ENCODE measurements around the gene UCP2. TPM values are rescaled to one million over a fixed set of nuclear protein-coding genes. Genes with fewer than 3 reads are reported as not detected.

Gene UCP2, protein sequence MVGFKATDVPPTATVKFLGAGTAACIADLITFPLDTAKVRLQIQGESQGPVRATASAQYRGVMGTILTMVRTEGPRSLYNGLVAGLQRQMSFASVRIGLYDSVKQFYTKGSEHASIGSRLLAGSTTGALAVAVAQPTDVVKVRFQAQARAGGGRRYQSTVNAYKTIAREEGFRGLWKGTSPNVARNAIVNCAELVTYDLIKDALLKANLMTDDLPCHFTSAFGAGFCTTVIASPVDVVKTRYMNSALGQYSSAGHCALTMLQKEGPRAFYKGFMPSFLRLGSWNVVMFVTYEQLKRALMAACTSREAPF
- 10 to 100 TPM in 4 of 6 donors, 1 to 10 TPM in 2; 4.6 to 19.4 (median 12.7) TPM for total RNA-seq
- 10 to 100 TPM in 1 of 2 donors, 1 to 10 TPM in 1; 10.0 to 16.1 TPM for polyA plus RNA-seq

DNA sequence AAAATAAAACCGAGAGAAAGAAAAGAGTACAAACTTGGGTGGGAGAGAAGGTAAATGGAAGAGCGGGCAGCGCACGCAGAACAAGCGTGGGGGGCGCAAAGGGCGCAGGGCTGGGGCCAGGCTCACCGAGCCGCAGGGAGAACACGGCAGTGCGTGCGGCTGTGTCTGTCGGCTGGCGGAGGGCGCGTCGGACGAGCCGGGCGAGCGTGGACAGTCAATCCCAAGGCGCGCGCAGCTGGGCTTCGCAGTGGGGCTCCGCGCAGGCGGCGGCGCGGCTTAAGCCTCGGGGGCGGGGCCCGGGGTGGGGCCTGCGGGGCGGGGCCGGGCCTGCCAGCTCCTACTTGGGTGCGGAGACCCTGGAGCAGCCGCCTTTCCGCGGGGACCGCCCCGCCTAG is at the start of gene UCP2:
TSS of gene UCP2 (minus strand) at position 249 of the 395 bp plus-strand sequence. CDS start 4,465 bp downstream, outside the sequence.
- Histone ChIP-seq H3K36me3 (no peaks in the 10 kb centered on the region), H3K4me3 (peak within 1 kb of the TSS; percentile 43 to 57 (median 46)), H3K9me3 (no peaks in the 10 kb centered on the region), H3K27ac (peak within 1 kb of the TSS; percentile 64 to 86 (median 80)), H3K4me1 (peaks cover 0 to 25% (median 7%) of the 10 kb centered on the region in 3 donors), H3K27me3 (no peaks in the 10 kb centered on the region)
- peak; percentile 83 to 90 (median 84) for ATAC-seq
- DNase-seq, result peak; percentile 64 to 91 (median 84)
- TF ChIP-seq, protein P1, sequence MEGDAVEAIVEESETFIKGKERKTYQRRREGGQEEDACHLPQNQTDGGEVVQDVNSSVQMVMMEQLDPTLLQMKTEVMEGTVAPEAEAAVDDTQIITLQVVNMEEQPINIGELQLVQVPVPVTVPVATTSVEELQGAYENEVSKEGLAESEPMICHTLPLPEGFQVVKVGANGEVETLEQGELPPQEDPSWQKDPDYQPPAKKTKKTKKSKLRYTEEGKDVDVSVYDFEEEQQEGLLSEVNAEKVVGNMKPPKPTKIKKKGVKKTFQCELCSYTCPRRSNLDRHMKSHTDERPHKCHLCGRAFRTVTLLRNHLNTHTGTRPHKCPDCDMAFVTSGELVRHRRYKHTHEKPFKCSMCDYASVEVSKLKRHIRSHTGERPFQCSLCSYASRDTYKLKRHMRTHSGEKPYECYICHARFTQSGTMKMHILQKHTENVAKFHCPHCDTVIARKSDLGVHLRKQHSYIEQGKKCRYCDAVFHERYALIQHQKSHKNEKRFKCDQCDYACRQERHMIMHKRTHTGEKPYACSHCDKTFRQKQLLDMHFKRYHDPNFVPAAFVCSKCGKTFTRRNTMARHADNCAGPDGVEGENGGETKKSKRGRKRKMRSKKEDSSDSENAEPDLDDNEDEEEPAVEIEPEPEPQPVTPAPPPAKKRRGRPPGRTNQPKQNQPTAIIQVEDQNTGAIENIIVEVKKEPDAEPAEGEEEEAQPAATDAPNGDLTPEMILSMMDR (IDR thresholded peaks at IDR 0.05), result no peak
- WGBS, 2 donors, result 3 to 6% methylated on average over 30 to 43 of the region's 43 CpGs
- intact Hi-C loops (cut with DNase I), result no loop called here
- FAIRE-seq, result no peak

DNA sequence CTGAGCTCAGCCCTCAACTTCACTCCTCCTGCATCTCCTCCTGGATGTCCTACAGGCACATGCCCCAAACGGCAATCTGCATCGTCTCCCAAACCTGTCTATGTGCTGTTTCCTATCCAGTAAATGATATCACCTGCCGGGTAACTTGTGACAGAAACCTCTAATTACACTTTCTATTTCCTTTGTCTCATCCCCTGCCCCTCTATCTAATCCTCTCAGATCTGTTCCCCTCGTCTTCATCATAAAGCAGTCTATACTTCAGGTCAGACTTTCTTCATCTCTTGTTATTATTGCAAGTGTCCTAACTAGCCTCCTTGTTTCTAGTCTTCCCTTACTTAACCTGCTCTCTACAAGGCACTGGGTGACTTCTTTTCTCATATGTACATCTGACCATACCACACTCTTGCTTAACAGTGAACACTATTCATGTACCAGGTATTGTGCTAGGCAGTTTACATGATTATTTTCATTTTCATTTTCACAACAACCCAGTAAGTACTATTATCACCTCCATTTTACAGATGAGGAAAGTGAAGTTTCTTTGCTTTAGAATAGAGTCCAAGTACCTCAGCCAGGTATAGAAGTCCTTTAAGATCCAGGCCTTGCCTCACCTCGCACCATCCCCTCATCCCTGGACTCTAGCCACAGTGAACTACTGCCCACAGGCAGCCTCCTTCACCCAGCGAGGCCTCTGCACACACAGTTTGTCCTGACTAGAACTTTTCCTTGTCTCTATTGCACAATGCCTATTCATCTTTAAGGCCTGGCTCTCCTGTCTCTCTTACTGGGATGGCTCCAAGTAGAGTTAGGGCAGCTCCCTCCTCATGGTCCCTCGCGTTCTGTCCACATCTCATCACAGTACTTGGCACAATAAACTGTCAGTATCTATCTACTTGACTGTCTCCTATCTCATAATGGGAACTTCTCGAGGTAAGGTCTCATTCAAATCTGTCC is 48.4 kb upstream of the UCP2 start:
- no peaks in the 10 kb centered on the region for H3K4me1 ChIP-seq
- no peak overlapping the region for H3K27ac ChIP-seq
- no peak overlapping the region for H3K4me3 ChIP-seq
- no peaks in the 10 kb centered on the region for H3K27me3 ChIP-seq
- TF ChIP-seq, protein P1 (IDR thresholded peaks at IDR 0.05), result no peak
- no peak for ATAC-seq
- no peaks in the 10 kb centered on the region for H3K9me3 ChIP-seq
- peaks cover 0 to 3% (median 0%) of the 10 kb centered on the region in 3 donors for H3K36me3 ChIP-seq
- DNase-seq, result no peak
- intact Hi-C loops (cut with DNase I), result no loop called here
- FAIRE-seq, result no peak
- 85 to 93% methylated on average over 9 of the region's 9 CpGs for WGBS, 2 donors

DNA sequence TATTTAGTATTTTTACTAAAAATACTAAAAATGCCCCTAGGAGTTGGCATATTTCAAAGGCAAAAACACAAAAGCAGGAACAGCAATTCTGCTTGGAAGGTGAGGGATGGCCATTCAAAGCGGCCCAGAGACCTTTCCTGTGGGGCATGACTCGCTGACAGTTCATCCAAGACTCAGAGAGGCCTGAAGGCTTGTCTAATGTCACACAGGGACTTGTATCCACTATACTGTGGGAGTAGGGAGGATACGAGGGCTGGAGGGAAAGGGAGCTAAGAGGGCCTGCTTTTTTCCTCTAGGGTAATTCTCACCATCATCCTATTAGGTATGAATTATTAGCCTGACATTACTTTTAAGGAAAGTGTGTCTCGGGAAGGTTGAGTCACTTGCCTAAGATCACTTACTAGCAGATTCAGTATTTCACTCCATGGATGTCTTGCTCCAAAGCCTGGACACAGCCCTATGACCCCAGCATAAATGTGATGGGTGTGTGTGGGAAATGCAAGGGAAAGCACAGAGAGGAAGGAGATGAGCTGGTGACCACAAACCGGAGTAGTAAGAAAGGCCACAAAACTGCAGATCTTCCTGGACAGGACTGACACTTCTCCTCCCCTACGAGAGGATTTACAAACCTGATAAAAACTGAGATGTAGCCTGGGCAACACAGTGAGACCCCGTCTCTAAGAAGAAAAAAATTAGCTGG is 43.0 kb upstream of the UCP2 start:
- ATAC-seq (peak in 2 of 4 donors; percentile 36 to 43), FAIRE-seq (no peak)

DNA sequence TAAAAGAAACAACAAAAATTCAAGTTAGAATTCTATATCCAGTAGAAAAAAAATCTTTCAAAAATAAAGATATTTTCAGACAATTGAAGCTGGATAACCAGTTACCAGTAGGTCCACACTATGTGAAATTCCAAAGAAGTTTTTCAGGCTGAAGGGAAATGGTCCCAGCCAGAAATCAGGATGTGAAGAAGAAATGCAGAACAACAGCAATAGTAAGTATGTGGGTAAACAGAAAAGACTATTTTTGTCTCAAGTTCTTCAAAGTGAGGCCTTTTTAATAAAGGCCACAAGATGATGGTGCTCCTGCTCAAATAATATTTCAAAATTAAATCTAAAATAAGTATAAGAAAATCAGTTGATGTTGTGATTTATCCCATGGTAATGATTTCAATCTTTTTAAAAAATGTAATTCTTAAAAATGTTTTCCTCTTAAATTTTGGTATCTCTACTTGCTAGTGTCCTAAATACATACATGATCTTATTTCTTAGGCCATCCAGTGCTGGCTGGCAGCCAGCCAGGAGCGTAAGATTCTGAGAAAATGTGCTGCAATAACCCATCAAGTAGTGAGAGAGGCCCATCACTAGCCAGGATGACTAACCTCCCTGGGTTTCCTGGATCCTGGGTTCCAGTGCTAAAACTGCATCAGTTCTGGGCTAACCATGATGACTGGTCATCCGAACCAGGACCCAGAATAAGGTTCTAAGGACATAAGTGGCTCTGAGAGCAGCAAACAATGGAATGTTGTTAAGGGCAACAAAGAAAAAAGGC is 41.8 kb upstream of the UCP2 start:
- H3K4me1 ChIP-seq, result peaks cover 2 to 5% (median 4%) of the 10 kb centered on the region in 3 donors

More for the DNA sequence above, 43.0 kb upstream of the UCP2 start:
- TF ChIP-seq, protein P1 (IDR thresholded peaks at IDR 0.05), result no peak
- Histone ChIP-seq H3K4me3 (no peak overlapping the region), H3K36me3 (no peaks in the 10 kb centered on the region), H3K4me1 (no peaks in the 10 kb centered on the region), H3K27me3 (no peaks in the 10 kb centered on the region), H3K9me3 (no peaks in the 10 kb centered on the region), H3K27ac (no peak overlapping the region)
- 92 to 97% methylated on average over 7 of the region's 7 CpGs for WGBS, 2 donors
- no peak for DNase-seq
- intact Hi-C loops (cut with DNase I), result no loop called here

More for the DNA sequence above, 41.8 kb upstream of the UCP2 start:
- TF ChIP-seq, protein P1 (IDR thresholded peaks at IDR 0.05), result no peak
- Histone ChIP-seq H3K27ac (no peak overlapping the region), H3K27me3 (no peaks in the 10 kb centered on the region), H3K4me3 (no peak overlapping the region), H3K9me3 (no peaks in the 10 kb centered on the region), H3K36me3 (no peaks in the 10 kb centered on the region)
- intact Hi-C loops (cut with DNase I), result no loop called here
- ATAC-seq (peak in 2 of 4 donors; percentile 17 to 19), FAIRE-seq (no peak), DNase-seq (no peak)
- WGBS, 2 donors, result 74 to 77% methylated on average over 2 of the region's 2 CpGs

All from pancreas (tissue), 10 donors.